ENCODE measurements around the gene NR1D2.

NR1D2 gene

GRCh38 chr3:23987356-23987755 lies 42.3 kb downstream of the NR1D2 start:
- Histone ChIP-seq H3K4me2 (ENCODE audit: low read length) (no peak overlapping the region), H3K36me3 (ENCODE audit: control insufficient read depth, low read length) (no peaks in the 10 kb centered on the region), H3K27ac (ENCODE audit: low read depth, low read length) (no peak overlapping the region), H3K4me1 (ENCODE audit: control insufficient read depth, low read length) (0 out of 2 replicates have a peak, but pooled peaks cover 3% of the 10 kb centered on the region), H3K9me2 (replicated peaks; ENCODE audit: control insufficient read depth, low read length) (no peaks in the 10 kb centered on the region), H3K27me3 (ENCODE audit: control insufficient read depth, low read length) (no peaks in the 10 kb centered on the region; the same call in 1 of the 2 replicates), H3K9me3 (ENCODE audit: control insufficient read depth, insufficient read depth, low read length) (no peaks in the 10 kb centered on the region), H3F3A (ENCODE audit: control insufficient read depth, insufficient read depth) (no peaks in the 10 kb centered on the region), H3K79me2 (ENCODE audit: control insufficient read depth, low read length) (no peaks in the 10 kb centered on the region), H4K20me1 (ENCODE audit: control insufficient read depth, insufficient read depth, low read depth, low read length) (no peaks in the 10 kb centered on the region), H3K4me3 (ENCODE audit: low read length) (no peak overlapping the region)
- no peak for TF ChIP-seq EZH2phosphoT487 (IDR thresholded peaks at IDR 0.05; ENCODE audit: borderline replicate concordance, low read length)
- TF ChIP-seq CTCF (IDR thresholded peaks at IDR 0.05; ENCODE audit: low read depth, low read length, poor library complexity, severe bottlenecking): no peak

GRCh38 chr3:23991306-23991682 lies 46.2 kb downstream of the NR1D2 start:
- Histone ChIP-seq H3F3A (ENCODE audit: control insufficient read depth, insufficient read depth) (no peaks in the 10 kb centered on the region), H3K9me3 (ENCODE audit: control insufficient read depth, insufficient read depth, low read length) (no peaks in the 10 kb centered on the region), H3K27ac (ENCODE audit: low read depth, low read length) (no peak overlapping the region), H3K4me2 (ENCODE audit: low read length) (no peak overlapping the region), H3K4me1 (ENCODE audit: control insufficient read depth, low read length) (0 out of 2 replicates have a peak, but pooled peaks cover 3% of the 10 kb centered on the region), H4K20me1 (ENCODE audit: control insufficient read depth, insufficient read depth, low read depth, low read length) (no peaks in the 10 kb centered on the region), H3K36me3 (ENCODE audit: control insufficient read depth, low read length) (no peaks in the 10 kb centered on the region), H3K27me3 (ENCODE audit: control insufficient read depth, low read length) (peaks cover 8% of the 10 kb centered on the region), H3K9me2 (replicated peaks; ENCODE audit: control insufficient read depth, low read length) (no peaks in the 10 kb centered on the region), H3K79me2 (ENCODE audit: control insufficient read depth, low read length) (no peaks in the 10 kb centered on the region), H3K4me3 (ENCODE audit: low read length) (no peak overlapping the region)
- TF ChIP-seq CTCF (IDR thresholded peaks at IDR 0.05; ENCODE audit: low read depth, low read length, poor library complexity, severe bottlenecking): no peak
- no peak for TF ChIP-seq EZH2phosphoT487 (IDR thresholded peaks at IDR 0.05; ENCODE audit: borderline replicate concordance, low read length)

- TF ChIP-seq CTCF (IDR thresholded peaks at IDR 0.05; ENCODE audit: low read depth, low read length, poor library complexity, severe bottlenecking): no peak
- no peak for TF ChIP-seq EZH2phosphoT487 (IDR thresholded peaks at IDR 0.05; ENCODE audit: borderline replicate concordance, low read length)
- Histone ChIP-seq H3K9me2 (replicated peaks; ENCODE audit: control insufficient read depth, low read length) (no peaks in the 10 kb centered on the region), H3K4me1 (ENCODE audit: control insufficient read depth, low read length) (0 out of 2 replicates have a peak, but pooled peaks cover 3% of the 10 kb centered on the region), H3K4me3 (ENCODE audit: low read length) (no peak overlapping the region), H3K27ac (ENCODE audit: low read depth, low read length) (no peak overlapping the region), H3K36me3 (ENCODE audit: control insufficient read depth, low read length) (no peaks in the 10 kb centered on the region), H3K79me2 (ENCODE audit: control insufficient read depth, low read length) (no peaks in the 10 kb centered on the region), H3K4me2 (ENCODE audit: low read length) (no peak overlapping the region), H3K27me3 (ENCODE audit: control insufficient read depth, low read length) (peaks cover 8% of the 10 kb centered on the region), H3K9me3 (ENCODE audit: control insufficient read depth, insufficient read depth, low read length) (no peaks in the 10 kb centered on the region), H3F3A (ENCODE audit: control insufficient read depth, insufficient read depth) (no peaks in the 10 kb centered on the region), H4K20me1 (ENCODE audit: control insufficient read depth, insufficient read depth, low read depth, low read length) (no peaks in the 10 kb centered on the region)
Measured at GRCh38 chr3:23991683-23992628, 46.9 kb downstream of the NR1D2 start.

Measured in DOHH2 (cell line).